SU-DHL-6 (cell line): Measurements from ENCODE around the gene FANCC.

Experiments
- H2AFZ ChIP-seq: fragments of 200-600 bp; sonication (generic); 2 replicates; pipeline ENCODE4 v1.6.1; 2014; ENCODE audit warnings: low read depth, mild to moderate bottlenecking, moderate library complexity, mixed read lengths, antibody characterized with exemption, low read length; ENCODE audit not compliant: severe bottlenecking
- H3F3A ChIP-seq: fragments of 200-600 bp; shearing (Covaris generic); 2 replicates; pipeline ENCODE4 v1.6.0; 2016; ENCODE audit warnings: antibody characterized with exemption, mild to moderate bottlenecking; ENCODE audit not compliant: insufficient read depth
- H3K27ac ChIP-seq: fragments of 200-600 bp; sonication (generic); 2 replicates; pipeline ENCODE4 v1.5.1; 2016; ENCODE audit warnings: low read depth, mild to moderate bottlenecking, low read length, moderate library complexity, mixed read lengths
- H3K27me3 ChIP-seq: fragments of 200-600 bp; sonication (generic), shearing (Covaris generic); 2 replicates; pipeline ENCODE4 v1.6.0; 2014; ENCODE audit warnings: mild to moderate bottlenecking, low read length
- H3K36me3 ChIP-seq: fragments of 200-600 bp; sonication (generic); 2 replicates; pipeline ENCODE4 v1.6.1; 2014; ENCODE audit warnings: mild to moderate bottlenecking, low read length, mixed read lengths
- H3K4me2 ChIP-seq: fragments of 300-600, 200-600 bp; shearing (Covaris generic), sonication (generic); 2 replicates; pipeline ENCODE4 v1.6.0; 2014; ENCODE audit warnings: low read length, low read depth, mild to moderate bottlenecking; ENCODE audit not compliant: poor library complexity, severe bottlenecking
- H3K4me3 ChIP-seq: fragments of 200-600 bp; sonication (generic); 2 replicates; pipeline ENCODE4 v1.5.1; 2014; ENCODE audit warnings: antibody characterized with exemption, low read length, mild to moderate bottlenecking, mixed read lengths; ENCODE audit not compliant: insufficient read depth, poor library complexity, severe bottlenecking
- H3K79me2 ChIP-seq: fragments of 200-600 bp; sonication (generic); 2 replicates; pipeline ENCODE4 v1.6.1; 2014; ENCODE audit warnings: mild to moderate bottlenecking, low read length, moderate library complexity; ENCODE audit not compliant: insufficient read depth
- H3K9ac ChIP-seq: fragments of 200-600 bp; sonication (generic); 2 replicates; pipeline ENCODE4 v1.7.0; 2014; ENCODE audit warnings: mild to moderate bottlenecking, low read length
- H3K9me2 ChIP-seq: fragments of 200-600 bp; sonication (generic); replicated peaks from 2 replicates; pipeline ENCODE4 v1.6.1; 2014; ENCODE audit warnings: low read length; ENCODE audit not compliant: insufficient read depth
- H3K9me3 ChIP-seq: fragments of 200-600 bp; sonication (generic); 2 replicates; pipeline ENCODE4 v1.6.1; 2014; ENCODE audit warnings: low read length, mixed read lengths; ENCODE audit not compliant: insufficient read depth
- H4K20me1 ChIP-seq: fragments of 200-600 bp; sonication (generic); 2 replicates; pipeline ENCODE4 v1.6.1; 2014; ENCODE audit warnings: low read depth, mild to moderate bottlenecking, antibody characterized with exemption, low read length, moderate library complexity, mixed read lengths
- CTCF ChIP-seq: fragments of 200-600 bp; sonication (generic); IDR thresholded peaks from one replicate; pipeline ENCODE4 v1.5.1; 2017; ENCODE audit warnings: antibody characterized with exemption, mild to moderate bottlenecking, low read length, moderate library complexity; ENCODE audit not compliant: insufficient read depth, poor library complexity, severe bottlenecking
- EZH2phosphoT487 ChIP-seq: fragments of 200-600 bp; sonication (generic), shearing (Covaris generic); conservative IDR thresholded peaks from 2 replicates; pipeline ENCODE4 v1.6.1; 2018; ENCODE audit warnings: mild to moderate bottlenecking, antibody characterized with exemption, low read length, moderate library complexity, mixed read lengths

The FANCC gene

GRCh38 chr9:95150903-95151302 lies 166.6 kb downstream of the FANCC start:
- H3K27me3 ChIP-seq, result no peaks in the 10 kb centered on the region

GRCh38 chr9:95148208-95148520 lies 169.3 kb downstream of the FANCC start:
- no peak overlapping the region for H3K4me3 ChIP-seq
- H3K4me2 ChIP-seq, result no peak overlapping the region
- no peaks in the 10 kb centered on the region for H3K27me3 ChIP-seq
- no peak overlapping the region for H3K9ac ChIP-seq
- no peaks in the 10 kb centered on the region for H3K79me2 ChIP-seq
- H3K36me3 ChIP-seq, result no peaks in the 10 kb centered on the region
- no peaks in the 10 kb centered on the region for H3F3A ChIP-seq
- TF ChIP-seq CTCF (no peak), EZH2phosphoT487 (no peak)
- no peak overlapping the region for H3K27ac ChIP-seq
- no peak overlapping the region for H2AFZ ChIP-seq
- H4K20me1 ChIP-seq, result no peaks in the 10 kb centered on the region
- no peaks in the 10 kb centered on the region for H3K9me2 ChIP-seq
- H3K9me3 ChIP-seq, result no peaks in the 10 kb centered on the region

More at GRCh38 chr9:95150903-95151302, 166.6 kb downstream of the FANCC start:
- Histone ChIP-seq H4K20me1 (no peaks in the 10 kb centered on the region), H3F3A (no peaks in the 10 kb centered on the region), H3K9me2 (no peaks in the 10 kb centered on the region), H3K79me2 (no peaks in the 10 kb centered on the region), H2AFZ (no peak overlapping the region), H3K4me3 (no peak overlapping the region), H3K9me3 (no peaks in the 10 kb centered on the region), H3K27ac (no peak overlapping the region), H3K36me3 (no peaks in the 10 kb centered on the region), H3K4me2 (no peak overlapping the region), H3K9ac (no peak overlapping the region)
- no peak for TF ChIP-seq EZH2phosphoT487
- no peak for TF ChIP-seq CTCF

- H3K79me2 ChIP-seq, result no peaks in the 10 kb centered on the region
- H3K36me3 ChIP-seq, result no peaks in the 10 kb centered on the region
- no peaks in the 10 kb centered on the region for H3F3A ChIP-seq
- no peaks in the 10 kb centered on the region for H3K27me3 ChIP-seq
- no peak overlapping the region for H2AFZ ChIP-seq
- H3K4me3 ChIP-seq, result no peak overlapping the region
- no peaks in the 10 kb centered on the region for H3K9me2 ChIP-seq
- H3K27ac ChIP-seq, result no peak overlapping the region
- H3K9me3 ChIP-seq, result no peaks in the 10 kb centered on the region
- no peak overlapping the region for H3K4me2 ChIP-seq
- TF ChIP-seq CTCF, result no peak
- no peak for TF ChIP-seq EZH2phosphoT487
- no peaks in the 10 kb centered on the region for H4K20me1 ChIP-seq
- H3K9ac ChIP-seq, result no peak overlapping the region
Measured at GRCh38 chr9:95147452-95148207, 169.9 kb downstream of the FANCC start.
